Fibroblast of mammary gland (primary cell): ENCODE data around the gene ZDBF2.
A peak's percentile ranks its signal among the peaks of the same experiment; 100 is the strongest.
"Not testable (repeated sequence)": the region's sequence is repeated elsewhere in the genome, so short reads cannot be mapped to it uniquely, and the experiment has no call there.

Experiments
- DNase-seq: peaks from one replicate; pipeline ENCODE4 v3.0.0-alpha.2; 2010; ENCODE audit warnings: low read depth
- H3K4me3 ChIP-seq: 2 replicates; pipeline ENCODE4 v1.5.1; 2011; ENCODE audit warnings: low read depth, mild to moderate bottlenecking, low read length, moderate library complexity; ENCODE audit not compliant: control insufficient read depth
- CTCF ChIP-seq: conservative IDR thresholded peaks from 2 replicates; pipeline ENCODE4 v1.5.1; 2011; ENCODE audit warnings: low read depth, low read length, inconsistent platforms; ENCODE audit not compliant: control insufficient read depth, insufficient read depth

The ZDBF2 gene

GRCh38 chr2:206289391-206289790 lies 14.9 kb downstream of the ZDBF2 start:
- TF ChIP-seq CTCF: no peak

GRCh38 chr2:206296128-206296527 lies 21.7 kb downstream of the ZDBF2 start:
- TF ChIP-seq CTCF: no peak
- peak; percentile 51 for DNase-seq
- H3K4me3 ChIP-seq: no peak overlapping the region

More at GRCh38 chr2:206289391-206289790, 14.9 kb downstream of the ZDBF2 start:
- DNase-seq: no peak
- H3K4me3 ChIP-seq: no peak overlapping the region

- H3K4me3 ChIP-seq, DNase-seq: not testable (repeated sequence)
Measured at GRCh38 chr2:206299608-206300007, 25.1 kb downstream of the ZDBF2 start.

- no peak for TF ChIP-seq CTCF
- no peak overlapping the region for H3K4me3 ChIP-seq
- no peak for DNase-seq
Measured at GRCh38 chr2:206305523-206306245, 31.2 kb downstream of the ZDBF2 start.

- H3K4me3 ChIP-seq: no peak overlapping the region
- TF ChIP-seq CTCF: no peak
- DNase-seq: peak; percentile 6
Measured at GRCh38 chr2:206311026-206311425, 36.6 kb downstream of the ZDBF2 start.

GRCh38 chr2:206316141-206316540 lies 41.7 kb downstream of the ZDBF2 start:
- TF ChIP-seq CTCF: no peak
- no peak for DNase-seq
- H3K4me3 ChIP-seq: no peak overlapping the region

- no peak for DNase-seq
- no peak overlapping the region for H3K4me3 ChIP-seq
- TF ChIP-seq CTCF: no peak
Measured at GRCh38 chr2:206323033-206323432, 48.6 kb downstream of the ZDBF2 start.
